K562 (cell line): ENCODE measurements around the gene PLD5. TPM values are rescaled to one million over a fixed set of nuclear protein-coding genes. Genes with fewer than 3 reads are reported as not detected.

ENCODE experiments used
- ATAC-seq: fragments of 200-7000 bp; cut with Tn5 transposase; 3 replicates; pipeline ENCODE4 v1.9.1; 2020; ENCODE audit warnings: moderate library complexity
- BruUV-seq: library from RNA; stranded (reverse); fragments of 400-500 nt; replicated peaks from 2 replicates; lab custom pipeline; 2021; lab: Mats Ljungman, UMichigan
- CTCF ChIA-PET: fragments of 300-600 bp; formaldehyde crosslinking; extraction: SDS; loops from one replicate; lab custom pipeline; 2021; ENCODE audit warnings: low intra/inter-chr PET ratio; lab: Yijun Ruan, JAX
- POLR2A ChIA-PET: fragments of 300-600, 350-650 bp; sonication (Branson Sonifier 250); formaldehyde crosslinking; extraction: SDS; loops from one replicate; lab custom pipeline; 2021; ENCODE audit warnings: antibody characterized with exemption, inconsistent platforms; lab: Yijun Ruan, JAX
- DNase-seq, 4 experiments: peaks; one replicate each; pipeline versions ENCODE4 v3.0.0 to v3.0.0-alpha.2; 2011 to 2018; ENCODE audit warnings: low spot score in 3 of 4, mixed read lengths in 3 of 4; ENCODE audit errors: extremely low read depth in 1 of 4
- FAIRE-seq: peaks from 2 replicates; lab custom pipeline; 2011; peaks lifted over from hg19 to GRCh38; lab: Jason Lieb, UNC
- H2AFZ ChIP-seq: 2 replicates; pipeline ENCODE4 v1.6.0; 2011; ENCODE audit warnings: low read depth, low read length, control low read depth, inconsistent platforms
- H3K27ac ChIP-seq: fragments of 200-600 bp; 3 replicates; pipeline ENCODE4 v1.8.0; 2011; ENCODE audit warnings: low read depth, mild to moderate bottlenecking, control low read depth, inconsistent platforms, low read length, moderate library complexity, mixed read lengths; ENCODE audit errors: extremely low read depth
- H3K27me3 ChIP-seq, 2 experiments: fragments of 300-600 bp in 1 of 2; 2 replicates in 1 of 2; 3 replicates in 1 of 2; pipeline versions ENCODE4 v1.6.0 to v1.8.0; 2011; ENCODE audit warnings: inconsistent platforms in 2 of 2, low read length in 2 of 2, mild to moderate bottlenecking in 1 of 2, mixed read lengths in 1 of 2, moderate library complexity in 1 of 2; ENCODE audit not compliant: control insufficient read depth in 2 of 2, insufficient read depth in 2 of 2
- H3K36me3 ChIP-seq: fragments of 300-600 bp; 3 replicates; pipeline ENCODE4 v1.8.0; 2011; ENCODE audit warnings: mild to moderate bottlenecking, low read length, inconsistent platforms; ENCODE audit not compliant: control insufficient read depth, insufficient read depth
- H3K4me1 ChIP-seq, 2 experiments: fragments of 200-600 bp in 1 of 2; replicated peaks in 1 of 2; 2 replicates in 1 of 2; 3 replicates in 1 of 2; pipeline versions ENCODE4 v1.5.1 to v1.8.0; 2011; ENCODE audit warnings: inconsistent platforms in 2 of 2, low read length in 2 of 2, mild to moderate bottlenecking in 1 of 2, mixed read lengths in 1 of 2, moderate library complexity in 1 of 2; ENCODE audit not compliant: control insufficient read depth in 2 of 2, insufficient read depth in 2 of 2
- H3K4me2 ChIP-seq: 2 replicates; pipeline ENCODE4 v1.6.1; 2011; ENCODE audit warnings: low read length, control low read depth, inconsistent platforms, mixed read lengths; ENCODE audit not compliant: insufficient read depth
- H3K4me3 ChIP-seq: fragments of 200-600 bp; sonication (generic), shearing (Covaris generic); 2 replicates; pipeline ENCODE4 v1.5.1; 2016; ENCODE audit warnings: control low read depth, inconsistent platforms
- H3K79me2 ChIP-seq: fragments of 200-600 bp; 3 replicates; pipeline ENCODE4 v1.8.0; 2011; ENCODE audit warnings: low read length, inconsistent platforms; ENCODE audit not compliant: control insufficient read depth, insufficient read depth
- H3K9ac ChIP-seq, 2 experiments: 2 replicates each; pipeline versions ENCODE4 v1.6.0 to v1.6.1; 2011; ENCODE audit warnings: low read depth in 2 of 2, low read length in 2 of 2, control low read depth in 1 of 2, inconsistent platforms in 1 of 2, mild to moderate bottlenecking in 1 of 2, mixed read lengths in 1 of 2; ENCODE audit not compliant: insufficient read depth in 1 of 2
- H3K9me1 ChIP-seq: one replicate; pipeline ENCODE4 v1.6.0; 2011; ENCODE audit warnings: inconsistent platforms, mild to moderate bottlenecking, low read length, moderate library complexity; ENCODE audit not compliant: control insufficient read depth, insufficient read depth
- H3K9me3 ChIP-seq: replicated peaks from 2 replicates; pipeline ENCODE4 v1.5.1; 2011; ENCODE audit warnings: low read depth, low read length, inconsistent platforms; ENCODE audit not compliant: control insufficient read depth, insufficient read depth
- H4K20me1 ChIP-seq: replicated peaks from 2 replicates; pipeline ENCODE4 v1.6.1; 2011; ENCODE audit warnings: low read length, inconsistent platforms, mixed read lengths; ENCODE audit not compliant: control insufficient read depth, insufficient read depth
- CBFA2T2 ChIP-seq: fragments of 450-650 bp; conservative IDR thresholded peaks from 2 replicates; pipeline ENCODE4 v1.6.1; 2017; ENCODE audit warnings: mild to moderate bottlenecking
- ERF ChIP-seq: fragments of 450-650 bp; formaldehyde crosslinking; IDR thresholded peaks from 2 replicates; pipeline ENCODE4 v1.4.0; 2020; ENCODE audit warnings: mild to moderate bottlenecking, mixed read lengths
- GTF2F1 ChIP-seq: IDR thresholded peaks from 2 replicates; pipeline ENCODE4 v1.6.1; 2011; ENCODE audit warnings: low read depth, low read length, improper control_type of control experiment
- HIVEP1 ChIP-seq: fragments of 250-450 bp; sonication (Bioruptor Pico); IDR thresholded peaks from 2 replicates; pipeline ENCODE4 v1.4.0; 2020; ENCODE audit warnings: mild to moderate bottlenecking
- KAT7 ChIP-seq: sonication (generic); formaldehyde crosslinking; IDR thresholded peaks from 2 replicates; pipeline ENCODE4 v1.8.0; 2022; ENCODE audit warnings: missing genetic modification reagents, mild to moderate bottlenecking, borderline replicate concordance
- NR1H2 ChIP-seq: sonication (generic); formaldehyde crosslinking; IDR thresholded peaks from 2 replicates; pipeline ENCODE4 v1.4.0; 2020; ENCODE audit warnings: mild to moderate bottlenecking, missing genetic modification reagents
- PRPF4 ChIP-seq: fragments of 200-400 bp; formaldehyde crosslinking; IDR thresholded peaks from one replicate; pipeline ENCODE4 v1.6.1; 2017; ENCODE audit warnings: low read length, low read depth, mild to moderate bottlenecking; ENCODE audit not compliant: insufficient read depth, poor library complexity, severe bottlenecking
- SAFB2 ChIP-seq: fragments of 200-400 bp; formaldehyde crosslinking; IDR thresholded peaks from 2 replicates; pipeline ENCODE4 v1.6.1; 2018; ENCODE audit warnings: borderline replicate concordance, low read length, low read depth, moderate library complexity; ENCODE audit not compliant: severe bottlenecking
- SETDB1 ChIP-seq: IDR thresholded peaks from one replicate; pipeline ENCODE4 v1.6.1; 2012; ENCODE audit warnings: low read length, control low read depth, inconsistent platforms
- SRSF1 ChIP-seq: fragments of 200-400 bp; formaldehyde crosslinking; IDR thresholded peaks from 2 replicates; pipeline ENCODE4 v1.6.1; 2017; ENCODE audit warnings: mild to moderate bottlenecking, low read depth, low read length, moderate library complexity
- TFE3 ChIP-seq: fragments of 450-650 bp; formaldehyde crosslinking; IDR thresholded peaks from 2 replicates; pipeline ENCODE4 v1.4.0; 2020; ENCODE audit warnings: mild to moderate bottlenecking, mixed read lengths
- ZNF551 ChIP-seq: fragments of 250-450 bp; sonication (Bioruptor Pico); IDR thresholded peaks from 2 replicates; pipeline ENCODE4 v1.5.0; 2021; ENCODE audit warnings: mild to moderate bottlenecking, moderate library complexity
- ZNF589 ChIP-seq: fragments of 200-800 bp; sonication (Bioruptor generic); IDR thresholded peaks from 2 replicates; pipeline ENCODE4 v1.6.1; 2016; ENCODE audit warnings: low read depth, missing genetic modification characterization, missing compliant biosample characterization
- WGBS: fragments of 100-300 bp; shearing (Covaris generic); methylation state at CpG from one replicate; pipeline ENCODE4 v1.1.6; 2016; ENCODE audit warnings: low coverage, mixed read lengths; ENCODE audit not compliant: insufficient coverage; ENCODE audit errors: missing lambda C conversion rate; 5-methylcytosine and 5-hydroxymethylcytosine counted together
- in situ Hi-C: fragments of 300-500 bp; cut with MboI; formaldehyde crosslinking; loops from 4 replicates; pipeline ENCODE4 v1.15.0; 2018; ENCODE audit warnings: inconsistent platforms, mixed read lengths
- intact Hi-C: fragments of 100-400 bp; cut with micrococcal nuclease; formaldehyde crosslinking; loops from 2 replicates; pipeline ENCODE4 v1.14.2; 2022
- polyA plus RNA-seq, 8 experiments: library from polyadenylated mRNA; depleted of rRNA in 4 of 8; stranded (reverse) in 5 of 8; unstranded in 3 of 8; fragments of >200 nt; fragmentation: Nextera tagmentation in 2 of 8; fragmentation: Illumina TruSeq in 1 of 8; extraction: Ambion mirVana in 2 of 8; extraction: Trizol in 1 of 8; gene quantifications; 2 replicates each; pipeline versions ENCODE4 v1.2.1 to v1.2.3, GENCODE V29; 2011 to 2014; ENCODE audit warnings: inconsistent platforms in 1 of 8, missing spikeins in 1 of 8
- total RNA-seq, 7 experiments: library from RNA; depleted of rRNA in 6 of 7; stranded (reverse); fragments of >200 nt in 6 of 7; fragmentation: Illumina TruSeq in 2 of 7; extraction: Trizol in 2 of 7; gene quantifications; 2 replicates each; pipeline versions ENCODE4 v1.2.1 to v1.2.3, GENCODE V29; 2011 to 2021; ENCODE audit warnings: low replicate concordance in 1 of 7

The PLD5 gene
- total and polyA plus RNA-seq, 9 of the 15 experiments (the other 6 are each of a cell fraction or from before 2014, with no cell fraction given): not detected

GRCh38 chr1:242411901-242412300 is 112.6 kb downstream of the PLD5 start:
- FAIRE-seq (no peak), ATAC-seq (no peak), DNase-seq (no peak)
- no peaks in the 10 kb centered on the region for H4K20me1 ChIP-seq
- POLR2A ChIA-PET: no interaction called here
- H3K36me3 ChIP-seq: no peaks in the 10 kb centered on the region
- no peak for TF ChIP-seq TFE3 (CRISPR knock-in tag)
- H3K9me3 ChIP-seq: peaks cover 2% of the 10 kb centered on the region; the same call in 1 of the 2 replicates
- in situ Hi-C loops (no loop called here), intact Hi-C loops (no loop called here)
- no peak overlapping the region for H3K9ac ChIP-seq
- no peak overlapping the region for H3K4me3 ChIP-seq
- H3K4me1 ChIP-seq: no peaks in the 10 kb centered on the region
- CTCF ChIA-PET: no interaction called here
- H3K79me2 ChIP-seq: no peaks in the 10 kb centered on the region
- BruUV-seq: no TSS peak
- H3K9me1 ChIP-seq: no peaks in the 10 kb centered on the region
- no peak overlapping the region for H3K27ac ChIP-seq
- no peaks in the 10 kb centered on the region for H3K27me3 ChIP-seq
- H3K4me2 ChIP-seq: no peak overlapping the region
- no peak overlapping the region for H2AFZ ChIP-seq

GRCh38 chr1:242405947-242406346 is 118.5 kb downstream of the PLD5 start:
- Histone ChIP-seq H3K9ac (no peak overlapping the region), H3K4me2 (no peak overlapping the region), H3K27ac (no peak overlapping the region), H3K79me2 (no peaks in the 10 kb centered on the region), H3K9me3 (peaks cover 2% of the 10 kb centered on the region; the same call in 1 of the 2 replicates), H2AFZ (no peak overlapping the region), H3K4me3 (no peak overlapping the region), H3K4me1 (no peaks in the 10 kb centered on the region), H4K20me1 (no peaks in the 10 kb centered on the region), H3K36me3 (no peaks in the 10 kb centered on the region), H3K9me1 (no peaks in the 10 kb centered on the region), H3K27me3 (no peaks in the 10 kb centered on the region)
- CTCF ChIA-PET: no interaction called here
- FAIRE-seq (no peak), DNase-seq (no peak), ATAC-seq (no peak)
- in situ Hi-C loops: no loop called here
- POLR2A ChIA-PET: no interaction called here
- intact Hi-C loops: no loop called here
- WGBS: 0% methylated on average over 2 of the region's 2 CpGs
- no TSS peak for BruUV-seq
- no peak for TF ChIP-seq ZNF551
- no peak for TF ChIP-seq NR1H2 (CRISPR knock-in tag)
- no peak for TF ChIP-seq ERF (CRISPR knock-in tag)
- TF ChIP-seq KAT7 (CRISPR knock-in tag): no peak
- no peak for TF ChIP-seq SETDB1
- TF ChIP-seq HIVEP1 (CRISPR knock-in tag): no peak
- TF ChIP-seq ZNF589: no peak
- TF ChIP-seq SRSF1: no peak
- TF ChIP-seq PRPF4: no peak
- no peak for TF ChIP-seq CBFA2T2
- TF ChIP-seq SAFB2: no peak
- no peak for TF ChIP-seq GTF2F1
